HG03045 (cell line): ENCODE data around the gene ALS2.
A peak's percentile ranks its signal among the peaks of the same experiment; 100 is the strongest.
"Not testable (repeated sequence)": the region's sequence is repeated elsewhere in the genome, so short reads cannot be mapped to it uniquely, and the experiment has no call there.

Experiments
- ATAC-seq: cut with Tn5 transposase; IDR thresholded peaks from one replicate; pipeline ENCODE4 v1.9.1; 2021; ENCODE audit warnings: mild to moderate bottlenecking, moderate library complexity; ENCODE audit not compliant: unreplicated experiment

Gene ALS2

DNA sequence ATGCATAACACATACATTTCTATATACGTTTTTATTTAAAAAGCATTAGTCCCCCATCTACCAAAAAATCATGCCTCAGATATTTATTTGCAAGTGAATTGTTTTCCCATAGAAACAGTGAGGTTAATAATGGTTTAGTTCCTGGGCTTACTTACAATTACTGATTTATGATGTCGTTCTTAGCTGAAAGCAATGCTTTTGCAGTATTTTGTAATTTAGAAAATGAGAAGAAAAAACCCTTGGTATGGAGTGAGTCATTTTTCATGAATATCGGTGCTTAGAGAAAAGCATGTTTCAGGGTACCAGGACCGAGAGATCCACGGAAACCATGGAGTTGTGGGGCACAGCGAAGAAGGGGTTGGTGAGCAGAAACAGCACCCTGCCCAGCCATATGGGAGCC, 13.6 kb upstream of the ALS2 start:
- ATAC-seq = no peak

DNA sequence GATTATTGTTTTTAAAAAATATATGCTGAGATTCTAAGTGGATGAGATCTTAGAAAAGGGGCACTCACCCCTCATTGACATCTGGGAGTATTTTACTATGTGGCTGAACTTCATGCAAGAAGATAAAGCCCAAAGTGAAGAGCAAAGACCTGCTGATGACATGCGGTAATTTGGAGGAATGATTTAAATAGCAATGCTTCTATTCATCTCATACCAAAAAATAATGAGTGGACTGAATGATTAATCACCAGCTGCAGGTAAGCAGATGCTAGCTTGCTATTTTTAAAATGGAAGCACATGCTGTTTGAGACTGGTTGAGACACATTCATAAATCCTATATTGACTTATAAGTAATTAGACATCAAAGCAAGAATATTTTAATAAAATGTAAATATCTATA, 12.9 kb upstream of the ALS2 start:
- ATAC-seq = no peak

DNA sequence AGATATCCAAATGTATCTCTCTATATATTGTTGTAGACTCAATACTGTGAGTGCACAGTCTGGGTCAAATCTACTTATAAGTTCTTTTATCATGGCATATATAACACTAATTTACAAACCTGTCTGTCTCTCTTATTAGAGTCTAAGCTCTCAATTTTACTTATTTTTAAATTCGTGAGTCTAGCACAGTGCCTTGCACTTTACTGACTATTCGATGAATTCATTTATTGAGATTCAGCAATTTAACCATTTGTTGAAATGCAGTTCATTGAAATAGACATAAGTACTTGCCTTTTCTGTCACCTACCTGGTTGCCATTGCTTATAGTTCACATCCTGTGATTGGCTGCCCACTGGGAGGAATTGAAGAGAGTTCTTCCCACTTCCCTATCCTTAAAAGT, 10.3 kb upstream of the ALS2 start:
- ATAC-seq = no peak

DNA sequence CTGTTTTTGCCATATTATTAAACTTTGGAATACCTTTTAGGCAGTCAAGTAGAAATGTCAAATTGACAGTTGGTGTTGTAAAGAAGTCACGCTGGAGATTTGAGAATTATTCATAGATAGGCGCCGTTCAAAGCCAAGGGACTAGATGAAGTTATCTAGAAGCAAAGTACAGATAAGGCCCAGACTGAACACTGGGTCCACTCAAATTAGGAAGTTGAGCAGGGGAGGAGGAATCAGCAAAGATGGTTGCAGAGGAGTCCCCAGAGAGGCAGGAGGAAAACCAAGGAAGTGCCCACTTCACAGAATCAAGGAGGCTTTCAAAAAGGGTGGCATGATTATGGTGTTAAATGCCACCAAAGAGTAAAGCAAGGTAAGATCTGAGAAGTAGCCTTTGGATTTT, 9.6 kb upstream of the ALS2 start:
- ATAC-seq = no peak

DNA sequence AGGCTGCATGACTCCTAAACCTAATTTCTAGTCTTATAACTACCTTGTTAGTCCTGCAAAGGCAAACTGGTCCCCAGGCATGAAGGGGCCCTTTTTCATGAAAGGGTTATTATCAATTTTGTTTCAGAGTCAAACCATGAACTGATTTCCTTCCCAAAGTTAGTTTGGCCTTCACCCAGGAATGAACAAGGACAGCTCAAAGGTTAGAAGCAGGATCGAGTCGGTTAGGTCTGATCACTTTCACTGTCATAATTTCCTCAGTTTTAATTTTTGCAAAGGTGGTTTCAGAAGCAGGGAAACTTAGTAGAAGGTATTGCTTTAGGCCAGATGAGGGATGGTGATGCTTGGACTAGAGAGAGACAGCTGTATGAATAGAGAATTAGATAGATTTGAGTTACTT, 8.7 kb upstream of the ALS2 start:
- no peak for ATAC-seq

DNA sequence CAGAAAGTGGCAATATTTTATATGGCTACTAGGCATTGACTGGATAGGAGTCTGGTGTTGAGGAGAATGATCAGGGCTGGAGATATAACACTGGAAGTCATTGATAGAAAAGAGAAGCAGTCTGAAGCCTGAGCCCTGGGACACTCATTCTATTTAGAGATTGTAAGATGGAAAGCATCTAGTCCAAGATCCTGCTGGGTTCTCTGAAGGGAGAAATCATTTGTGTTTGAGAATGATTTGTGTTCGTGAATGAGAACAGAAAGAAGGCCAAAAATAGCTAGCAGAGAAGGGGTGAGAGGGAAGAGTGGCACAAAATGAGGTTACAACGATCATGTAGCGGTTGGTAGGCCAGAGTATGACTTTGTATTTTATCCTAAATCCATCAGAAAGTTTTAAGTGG, 7.6 kb upstream of the ALS2 start:
- no peak for ATAC-seq

DNA sequence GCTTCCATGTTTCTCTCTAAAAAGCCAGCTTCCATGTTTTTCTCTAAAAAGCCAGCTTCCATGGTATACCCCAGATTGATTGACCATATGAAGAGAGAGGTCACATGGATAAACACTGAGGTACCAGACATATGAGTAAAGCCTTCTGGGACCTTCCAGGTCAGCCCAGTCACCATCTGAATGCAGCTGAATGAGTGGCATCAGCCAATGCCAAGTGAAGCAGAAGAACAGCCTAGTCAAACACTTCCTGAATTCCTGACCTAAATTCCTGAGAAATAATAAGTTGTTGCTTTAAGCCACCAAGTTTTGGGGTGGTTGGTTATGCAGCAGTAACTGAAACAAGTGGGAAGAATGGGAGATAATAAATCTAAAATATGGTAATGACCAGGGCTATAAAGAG, 5.7 kb upstream of the ALS2 start:
- no peak for ATAC-seq

DNA sequence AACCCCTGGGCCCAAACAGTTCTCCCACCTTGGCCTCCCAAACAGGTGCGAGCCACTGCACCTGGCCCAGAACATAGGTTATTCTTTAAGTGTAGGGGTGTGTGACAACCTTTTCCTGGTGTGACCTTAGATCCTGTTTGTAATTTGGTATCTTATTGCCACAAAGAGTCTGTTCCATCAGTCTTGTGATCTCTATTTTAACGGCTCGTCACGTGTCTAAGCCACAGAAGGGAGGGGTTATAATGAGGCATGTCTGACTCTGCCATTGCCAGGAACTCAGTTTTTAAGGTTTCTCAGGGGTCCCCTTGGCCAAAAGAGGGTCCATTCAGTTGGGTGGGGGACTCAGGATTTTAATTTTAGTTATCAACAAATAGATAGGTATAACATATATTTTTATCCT, 4.4 kb upstream of the ALS2 start:
- no peak for ATAC-seq

DNA sequence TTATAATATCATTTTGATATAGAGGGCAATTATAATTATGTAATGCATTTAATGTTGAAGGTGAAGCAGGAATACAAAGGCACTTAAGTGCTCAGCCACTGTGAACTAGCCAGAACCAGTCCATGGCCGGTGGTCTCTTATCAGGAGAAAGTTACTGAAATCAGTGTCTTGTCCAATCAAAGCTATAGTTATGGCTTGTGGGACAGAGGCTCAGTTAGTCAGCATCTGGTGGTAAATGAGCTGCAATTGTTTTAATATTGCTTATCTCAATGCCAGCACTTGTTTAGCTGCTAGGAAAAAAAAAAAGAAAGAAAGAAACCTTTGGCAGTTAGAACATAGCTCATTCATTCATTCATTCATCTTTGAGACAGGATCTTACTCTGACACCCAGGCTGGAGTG, 3.8 kb upstream of the ALS2 start:
- ATAC-seq = no peak

DNA sequence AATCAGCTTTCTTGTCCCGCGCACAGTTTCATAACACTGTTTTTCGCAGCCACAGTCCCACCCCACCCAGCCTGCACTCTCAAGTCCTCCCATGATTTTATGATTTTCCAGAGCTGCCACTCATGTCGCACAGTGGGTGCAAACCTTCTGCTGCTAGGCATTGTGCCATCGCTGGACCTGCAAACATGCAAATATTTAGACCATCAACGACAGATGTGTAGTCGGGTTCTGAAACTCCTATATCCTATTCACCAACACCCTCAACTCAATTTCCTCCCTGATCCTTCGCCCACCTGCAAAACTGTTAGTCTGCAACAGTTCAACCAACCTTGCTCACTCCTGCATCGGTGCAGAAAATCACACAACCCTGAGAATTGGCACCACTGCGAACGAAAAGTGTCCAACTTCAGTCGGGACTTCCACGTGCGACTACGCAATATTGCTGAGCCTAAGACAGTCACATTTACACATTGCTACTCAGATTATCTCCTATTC, 871 bp upstream of the ALS2 start:
- ATAC-seq = no peak

DNA sequence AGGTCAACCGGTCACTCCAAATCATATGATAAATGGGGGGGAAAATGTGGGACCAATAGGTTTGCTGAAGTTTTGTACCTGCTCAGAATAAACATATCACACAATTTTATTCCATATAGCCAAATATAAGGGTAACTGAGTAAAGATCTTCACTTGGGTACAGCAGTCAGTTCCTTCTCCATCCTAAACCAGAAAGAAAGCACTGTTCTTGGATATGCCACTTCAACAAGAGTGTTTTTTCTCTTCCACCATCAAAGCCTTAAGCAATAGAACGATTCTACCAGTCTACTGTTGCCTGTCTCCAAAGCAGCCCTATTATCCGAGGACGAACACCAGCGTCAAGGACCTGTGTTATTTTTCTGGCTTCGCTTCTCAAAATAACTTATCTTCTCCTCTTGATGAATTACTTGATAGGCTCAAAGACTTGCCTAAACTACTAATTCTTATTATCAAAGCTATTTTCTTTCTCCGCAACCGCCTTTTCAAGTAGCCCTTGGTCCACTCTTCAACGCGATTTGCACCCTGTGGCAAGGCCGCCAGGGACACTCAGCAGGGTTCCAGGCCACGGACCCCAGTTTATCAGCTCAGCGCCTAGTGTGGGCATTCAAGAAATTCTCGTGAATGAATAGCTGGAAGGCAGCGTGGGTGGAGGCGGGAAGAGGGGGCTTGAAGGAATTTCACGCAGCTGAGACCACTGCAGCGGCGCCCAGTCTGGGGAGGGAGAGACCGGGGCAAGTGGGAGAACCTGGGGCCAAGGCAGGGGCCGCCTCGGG, 646 bp downstream of the ALS2 start:
- ATAC-seq = peak; percentile 6

DNA sequence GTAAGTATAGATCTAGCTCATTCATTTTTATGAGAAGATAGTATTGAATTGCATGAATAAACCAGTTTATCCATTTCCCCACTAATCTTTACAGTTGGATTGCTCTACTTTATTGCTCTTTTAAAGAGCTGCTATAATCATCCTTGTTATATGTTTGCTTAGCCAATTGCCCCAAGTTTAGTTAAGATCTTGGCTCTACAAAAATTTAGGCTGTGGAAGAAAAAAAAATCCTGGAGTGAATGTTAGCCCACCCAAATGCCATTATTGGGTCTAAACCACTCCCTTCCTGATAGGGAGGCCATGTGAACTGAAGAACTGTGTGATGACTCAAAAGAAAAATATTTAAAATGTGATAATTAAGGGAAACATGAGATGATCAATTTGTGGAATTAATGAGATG, 2.9 kb downstream of the ALS2 start:
- no peak for ATAC-seq

DNA sequence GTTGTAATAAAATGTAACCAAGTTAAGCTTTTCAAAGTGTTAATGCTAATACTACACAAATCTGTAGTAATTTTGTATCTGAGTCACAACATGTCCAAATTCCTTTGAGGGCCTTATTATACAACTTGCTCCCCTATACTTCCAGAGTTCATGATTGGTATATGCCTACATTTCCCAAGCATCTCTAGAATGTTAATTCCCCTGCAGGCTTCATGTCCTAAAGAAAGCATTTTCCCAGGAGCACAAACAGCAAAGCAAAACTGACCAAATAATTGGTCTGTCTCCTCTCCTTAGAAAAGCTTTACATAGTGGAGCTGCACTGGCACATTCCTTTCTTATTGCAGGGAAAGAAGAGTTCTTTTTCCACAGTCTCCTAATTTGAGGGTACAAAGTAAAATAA, 3.7 kb downstream of the ALS2 start:
- ATAC-seq = no peak

DNA sequence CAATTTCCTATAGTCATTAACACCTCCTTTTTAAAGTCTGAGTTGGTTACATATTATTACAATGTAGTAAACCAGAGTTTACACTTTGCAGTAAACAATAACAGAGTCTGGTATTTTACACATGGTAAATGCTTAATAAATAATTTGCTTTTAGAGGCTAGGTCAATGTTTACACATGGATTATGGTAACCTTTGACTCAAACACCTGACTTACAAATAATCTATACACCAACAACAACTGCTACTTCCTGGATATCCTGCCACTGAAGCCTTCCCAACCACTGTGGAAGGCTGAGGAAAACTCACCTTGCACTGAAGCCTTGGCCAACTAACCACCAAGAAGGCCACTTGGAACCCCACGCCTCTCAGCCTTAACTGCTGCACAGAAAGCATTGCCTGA, 5.4 kb downstream of the ALS2 start:
- no peak for ATAC-seq

DNA sequence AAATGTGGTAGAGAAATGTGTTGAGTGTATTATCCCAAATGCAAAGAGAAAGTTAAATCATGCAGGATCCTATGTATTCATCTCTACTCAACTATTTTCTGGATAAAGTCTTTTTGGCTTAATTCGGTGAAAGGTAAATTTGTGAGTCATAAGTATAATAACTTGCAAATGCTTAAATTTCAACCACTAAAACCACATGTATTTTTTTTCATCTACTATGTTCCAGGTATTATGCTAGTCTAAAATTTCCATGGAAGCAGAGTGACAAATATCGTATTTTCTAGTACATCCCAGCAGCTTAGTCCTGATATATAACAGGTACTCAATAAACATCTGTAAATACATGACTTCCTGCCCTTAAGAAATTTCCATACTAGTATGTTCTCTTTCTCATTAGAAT, 6.2 kb downstream of the ALS2 start:
- no peak for ATAC-seq

DNA sequence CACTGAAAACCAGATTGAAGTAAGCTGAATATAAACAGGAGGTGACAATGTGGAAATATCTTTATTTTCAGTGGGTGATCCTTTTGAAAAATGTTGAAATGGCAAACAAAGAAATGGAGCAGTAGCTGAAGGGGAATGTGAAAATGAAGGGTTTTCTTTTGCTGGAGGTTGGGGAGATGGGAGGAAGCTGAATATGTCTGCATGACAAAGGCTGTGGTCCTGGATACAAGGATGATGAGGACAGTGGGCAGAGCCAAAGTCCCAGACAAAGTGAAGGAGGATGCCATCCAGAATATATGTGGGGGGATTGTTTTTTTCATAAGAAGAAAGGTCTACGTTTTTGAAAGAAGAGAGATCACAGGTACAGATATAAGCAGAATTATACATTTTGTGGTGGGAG, 6.7 kb downstream of the ALS2 start:
- no peak for ATAC-seq

DNA sequence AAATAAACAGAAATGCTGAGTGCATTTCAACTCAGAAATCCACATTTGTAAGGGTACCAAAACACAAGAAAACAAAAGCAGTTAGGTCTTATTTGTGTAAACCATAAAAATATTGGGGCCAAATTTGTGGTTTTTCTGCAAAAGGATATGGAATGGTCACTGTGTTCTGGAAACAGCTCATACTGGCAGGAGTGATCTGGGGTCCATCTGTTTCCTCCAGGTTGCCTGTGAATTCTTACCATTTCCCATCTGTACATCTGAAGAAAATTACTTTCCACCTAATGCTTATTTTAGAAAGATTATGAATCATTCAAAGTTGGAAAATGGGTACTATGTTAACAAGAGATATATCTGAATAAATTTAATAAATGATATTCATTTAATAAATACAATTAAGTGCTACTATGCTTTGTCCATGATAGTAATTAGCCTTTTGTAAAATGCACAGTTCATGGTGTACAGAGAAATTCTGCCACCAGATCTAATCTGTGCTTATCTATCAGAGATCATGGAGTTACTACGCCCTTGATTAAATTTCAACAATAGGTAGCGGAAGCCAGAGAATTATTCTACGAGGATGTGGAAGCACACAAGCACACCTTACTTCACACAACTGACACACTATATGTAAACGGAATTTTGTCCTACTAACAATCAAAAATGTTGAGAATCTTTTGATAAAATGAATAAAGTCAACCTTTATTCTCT, 10.9 kb downstream of the ALS2 start:
- ATAC-seq = no peak

DNA sequence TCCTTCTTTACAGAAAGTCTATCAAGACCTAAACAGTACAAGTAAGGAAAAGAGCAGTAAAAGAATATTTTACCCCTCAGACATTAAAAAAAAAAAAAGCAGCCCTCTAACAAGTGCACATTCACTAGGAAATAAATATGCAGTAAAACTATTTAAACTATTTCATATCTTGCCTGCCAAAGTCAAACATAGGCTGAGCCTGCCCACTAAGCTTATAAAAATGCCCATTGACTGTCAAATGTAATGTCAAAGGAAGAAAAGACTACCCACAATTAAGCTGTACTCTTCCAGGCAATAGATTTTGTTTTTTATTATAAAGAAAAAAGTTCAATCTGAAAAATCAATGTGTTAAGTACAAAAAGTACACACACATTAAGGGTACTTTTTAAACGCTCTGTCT, 11.8 kb downstream of the ALS2 start:
- no peak for ATAC-seq

DNA sequence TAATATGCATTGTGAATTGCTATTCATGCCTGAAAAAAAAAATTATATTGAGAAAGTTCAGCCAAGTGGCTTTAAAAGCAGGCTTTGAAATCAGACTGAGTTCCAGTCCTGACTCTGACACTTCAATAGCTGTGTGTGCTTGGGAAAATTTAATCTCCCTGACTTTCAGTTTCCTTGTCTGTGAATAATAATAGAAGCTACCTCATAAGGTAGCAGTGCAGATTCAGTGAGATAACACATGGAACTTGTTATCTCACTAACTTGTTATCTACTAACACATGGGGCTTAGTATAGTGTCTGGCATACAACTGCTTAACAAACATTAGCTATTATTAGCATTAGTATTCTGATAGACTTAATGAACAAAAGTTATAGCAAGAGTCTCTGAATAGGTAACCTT, 14.9 kb downstream of the ALS2 start:
- no peak for ATAC-seq

DNA sequence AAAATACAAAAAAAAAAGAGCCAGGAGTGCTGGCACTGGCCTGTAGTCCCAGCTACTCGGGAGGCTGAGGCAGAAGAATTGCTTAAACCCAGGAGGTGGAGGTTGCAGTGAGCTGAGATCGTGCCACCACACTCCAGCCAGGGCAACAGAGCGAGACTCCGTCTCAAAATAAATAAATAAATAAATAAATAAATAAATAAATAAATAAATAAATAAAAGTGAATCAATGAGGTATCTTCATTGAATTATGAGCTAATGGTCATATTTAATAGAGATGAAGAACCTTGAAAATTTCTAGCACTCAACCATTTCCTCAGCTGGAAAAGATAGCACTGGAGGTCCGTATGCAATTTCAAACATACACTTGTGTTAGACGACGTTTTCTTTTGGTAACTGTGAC, 16.3 kb downstream of the ALS2 start:
- not testable (repeated sequence) for ATAC-seq

DNA sequence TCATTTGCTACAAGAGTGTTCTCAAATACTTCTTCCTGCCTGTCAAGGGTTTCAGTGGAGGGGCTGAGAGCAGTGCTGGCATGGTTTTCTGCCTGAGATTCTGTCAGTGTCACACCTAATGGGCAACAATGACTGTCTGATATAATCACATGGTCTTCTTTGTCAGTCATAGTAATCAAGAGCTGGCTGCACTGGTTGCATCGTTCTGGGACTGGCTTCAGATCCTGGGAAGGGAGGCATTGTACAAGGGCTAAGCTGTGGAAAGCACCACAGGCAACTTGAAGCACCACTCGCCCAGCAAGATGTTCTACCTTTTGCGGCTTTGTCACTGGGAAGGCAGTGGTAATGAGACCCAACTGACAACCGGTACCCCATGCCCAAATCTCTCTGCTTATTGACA, 19.6 kb downstream of the ALS2 start:
- no peak for ATAC-seq

DNA sequence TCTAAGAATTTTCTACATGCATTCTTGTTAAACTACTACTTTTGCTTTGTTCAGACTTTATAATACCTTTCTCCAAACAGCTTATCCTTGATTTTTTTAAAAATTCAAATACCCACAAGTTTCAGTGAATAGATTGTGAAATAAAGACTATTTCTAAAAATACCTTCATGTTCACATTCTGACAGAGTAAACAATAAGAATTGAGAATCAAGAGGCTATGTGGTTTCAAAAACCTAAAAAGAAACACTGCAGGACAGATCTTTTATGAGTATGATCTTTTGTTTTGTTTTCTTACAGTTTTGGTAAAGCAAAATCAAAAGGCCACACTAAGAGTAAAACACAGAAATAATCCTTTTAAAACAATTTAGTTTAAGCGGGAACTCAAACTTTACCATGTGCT, 21.2 kb downstream of the ALS2 start:
- peak; percentile 50 for ATAC-seq

DNA sequence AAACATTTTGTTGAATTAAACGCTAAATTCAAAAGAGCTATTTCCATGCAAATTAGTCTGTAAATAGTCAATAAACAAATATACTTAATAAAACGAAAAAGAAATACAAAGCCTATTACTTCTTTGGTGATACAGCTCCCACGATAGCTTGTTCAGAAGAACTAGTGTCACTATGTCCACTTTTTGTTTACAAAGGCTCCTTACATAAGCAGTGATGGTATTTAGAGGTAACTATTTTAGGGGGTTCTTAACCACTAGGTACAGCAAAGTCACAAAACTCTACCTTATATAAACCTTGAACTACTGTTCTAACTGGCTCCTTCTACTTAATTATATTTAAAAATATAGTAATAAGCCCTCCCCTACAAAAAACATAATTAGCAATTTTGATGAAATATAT, 21.9 kb downstream of the ALS2 start:
- no peak for ATAC-seq
